H54 (cell line): ENCODE data around the gene IL4I1.

Source experiments
- DNase-seq: peaks from one replicate; pipeline ENCODE4 v3.0.0; 2011; ENCODE audit warnings: low spot score, mixed read lengths; ENCODE audit not compliant: insufficient read length
- FAIRE-seq: peaks from 3 replicates; lab custom pipeline; 2011; peaks lifted over from hg19 to GRCh38; lab: Jason Lieb, UNC
- POLR2A ChIP-seq: IDR thresholded peaks from 2 replicates; pipeline ENCODE4 v1.6.1; 2011; ENCODE audit warnings: low read depth, mild to moderate bottlenecking, low read length

The IL4I1 gene

DNA sequence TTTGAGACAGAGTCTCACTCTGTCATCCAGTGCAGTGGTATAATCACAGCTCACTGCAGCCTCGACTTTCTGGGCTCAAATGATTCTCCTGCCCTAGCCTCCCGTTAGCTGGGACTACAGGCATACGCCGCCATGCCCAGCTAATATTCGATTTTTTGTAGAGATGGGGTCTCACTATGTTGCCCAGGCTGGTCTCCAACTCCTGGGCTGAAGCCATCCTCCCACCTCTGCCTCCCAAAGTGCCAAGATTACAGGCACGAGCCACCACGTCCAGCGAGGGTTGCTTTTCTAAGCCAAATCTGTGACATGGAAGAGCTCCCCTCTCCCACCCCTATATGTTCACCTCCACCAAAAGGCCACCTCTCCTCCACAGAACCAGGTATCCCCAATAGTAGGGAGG is 21.4 kb upstream of the IL4I1 start:
- TF ChIP-seq POLR2A: no peak
- FAIRE-seq (no peak), DNase-seq (no peak)

DNA sequence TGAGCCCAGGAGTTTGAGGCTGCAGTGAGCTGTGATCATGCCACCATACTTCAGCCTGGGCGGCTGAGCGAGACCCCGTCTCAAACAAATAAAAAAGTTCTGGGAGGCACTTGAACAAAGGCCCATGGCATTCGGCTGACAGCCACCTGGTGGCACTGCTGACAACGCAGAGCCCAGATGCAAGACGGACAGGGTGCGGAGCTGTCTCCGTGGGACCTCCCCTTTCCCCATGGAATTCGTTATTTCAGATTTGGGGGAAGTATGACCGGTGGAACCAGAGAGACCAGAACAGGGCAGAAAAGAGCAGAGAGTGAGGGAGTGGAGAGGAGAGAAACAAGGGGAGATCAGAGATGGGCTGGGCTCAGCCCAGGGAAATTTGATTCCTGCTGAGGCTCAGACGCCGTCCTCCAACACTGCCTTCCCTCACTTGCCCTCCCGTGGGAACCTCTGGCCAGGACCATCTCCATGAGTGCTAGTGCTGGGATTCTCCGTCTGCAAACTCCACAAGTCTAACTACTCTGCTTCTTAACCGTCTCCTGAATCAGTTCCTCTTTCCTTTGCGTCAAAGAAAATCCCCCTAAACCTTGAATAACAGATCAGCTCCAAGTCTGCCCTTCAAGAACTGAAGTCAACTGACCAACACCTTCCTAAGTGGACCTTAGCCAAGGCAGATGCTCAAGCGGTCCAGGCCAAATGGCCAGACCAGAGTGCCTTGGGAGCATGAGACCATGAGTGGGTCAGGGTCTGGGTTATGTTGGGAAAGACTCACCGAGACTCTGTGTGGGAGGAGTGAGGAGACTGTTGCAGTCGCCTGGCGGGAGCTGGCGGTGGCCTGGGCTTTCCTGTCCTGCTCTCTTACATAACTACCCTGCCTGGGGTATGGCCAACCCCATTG is 20.4 kb upstream of the IL4I1 start:
- DNase-seq (no peak), FAIRE-seq (no peak)
- no peak for TF ChIP-seq POLR2A

GRCh38 chr19:49915271-49915670 is 18.6 kb upstream of the IL4I1 start:
- FAIRE-seq: no peak
- TF ChIP-seq POLR2A: no peak

GRCh38 chr19:49913720-49914119 is 17.0 kb upstream of the IL4I1 start:
- no peak for TF ChIP-seq POLR2A
- no peak for DNase-seq
- FAIRE-seq: no peak

More at GRCh38 chr19:49915271-49915670, 18.6 kb upstream of the IL4I1 start:
- no peak for DNase-seq

DNA sequence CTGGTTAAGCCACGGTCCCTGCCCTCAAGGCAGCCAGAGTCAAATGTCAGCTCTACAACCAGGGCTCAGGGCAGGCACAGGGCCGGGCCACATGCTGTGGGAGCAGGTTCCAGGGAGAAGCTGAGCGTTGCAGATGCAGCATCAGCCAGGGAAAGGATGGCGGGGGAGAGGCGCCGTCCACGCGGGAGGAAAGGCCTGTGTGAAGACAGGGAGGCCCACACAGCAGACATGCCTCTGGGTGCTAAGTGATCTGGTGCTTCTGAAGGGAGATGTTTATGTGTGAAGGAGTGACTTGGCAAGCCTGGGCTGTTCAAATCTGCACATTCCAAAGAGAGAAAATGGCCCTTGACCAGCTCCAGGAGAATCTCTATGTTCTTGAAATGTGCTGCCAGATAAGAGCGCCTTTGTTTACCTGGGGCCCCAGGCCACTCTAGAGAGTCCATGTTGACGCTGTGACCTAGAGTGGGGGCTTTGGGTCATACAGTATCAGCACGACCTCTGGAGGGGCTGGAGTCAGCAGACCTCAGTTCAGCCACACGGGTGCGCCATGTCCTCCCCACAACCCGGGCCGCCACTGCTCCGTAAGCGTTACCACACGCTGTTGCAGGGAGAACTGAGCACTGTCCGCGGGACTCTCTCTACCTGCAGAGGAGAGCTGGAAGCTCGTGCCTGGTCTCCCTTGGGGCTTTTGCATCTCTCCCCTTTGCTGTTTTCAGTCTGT is 16.4 kb upstream of the IL4I1 start:
- FAIRE-seq (no peak), DNase-seq (no peak)
- no peak for TF ChIP-seq POLR2A

DNA sequence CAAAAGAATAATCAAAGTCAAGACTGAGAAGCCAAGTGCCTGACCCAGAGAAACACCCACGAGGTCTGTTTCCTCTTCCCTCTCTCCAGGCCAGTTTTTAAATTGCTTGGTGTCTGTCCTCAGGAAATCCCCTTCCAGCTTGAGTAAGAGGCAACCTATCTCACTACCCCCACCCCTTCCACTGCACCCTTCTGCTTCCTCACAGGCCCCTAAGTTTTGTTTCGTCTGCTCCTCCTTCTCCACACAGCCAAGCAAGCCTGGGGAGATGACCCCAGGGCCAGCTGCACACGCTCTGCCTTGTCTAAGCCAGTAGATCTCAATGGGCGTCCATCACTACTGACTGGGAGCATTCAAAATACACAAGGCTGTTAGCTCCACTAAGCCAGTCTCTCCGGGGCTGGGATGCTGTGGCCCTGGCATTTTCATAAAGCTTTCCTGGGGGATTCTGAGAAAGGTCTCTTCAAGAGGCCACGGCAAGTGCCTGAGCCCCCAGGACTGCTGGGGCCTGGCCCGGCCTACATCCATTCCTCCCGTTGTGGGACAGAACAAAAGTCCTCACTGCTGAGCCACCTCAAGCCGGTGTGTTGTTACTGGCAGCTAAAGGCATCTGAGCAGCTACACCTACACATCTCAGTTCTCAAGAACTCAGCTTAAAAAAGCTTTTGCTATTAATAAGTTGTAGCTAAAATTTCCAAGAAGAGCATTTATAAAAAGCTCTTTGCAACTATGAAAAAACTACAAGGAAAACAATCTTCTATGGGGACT is 14.9 kb upstream of the IL4I1 start:
- DNase-seq (no peak), FAIRE-seq (no peak)
- TF ChIP-seq POLR2A: no peak

- no peak for FAIRE-seq
Measured at GRCh38 chr19:49910179-49910578, 13.5 kb upstream of the IL4I1 start.

GRCh38 chr19:49908480-49909420 is 12.1 kb upstream of the IL4I1 start:
- DNase-seq (no peak), FAIRE-seq (no peak)

More at GRCh38 chr19:49910179-49910578, 13.5 kb upstream of the IL4I1 start:
- no peak for DNase-seq
- TF ChIP-seq POLR2A: no peak

GRCh38 chr19:49907745-49908446 is 11.2 kb upstream of the IL4I1 start:
- no peak for FAIRE-seq
- no peak for DNase-seq
- TF ChIP-seq POLR2A: no peak

More at GRCh38 chr19:49908480-49909420, 12.1 kb upstream of the IL4I1 start:
- TF ChIP-seq POLR2A: no peak

DNA sequence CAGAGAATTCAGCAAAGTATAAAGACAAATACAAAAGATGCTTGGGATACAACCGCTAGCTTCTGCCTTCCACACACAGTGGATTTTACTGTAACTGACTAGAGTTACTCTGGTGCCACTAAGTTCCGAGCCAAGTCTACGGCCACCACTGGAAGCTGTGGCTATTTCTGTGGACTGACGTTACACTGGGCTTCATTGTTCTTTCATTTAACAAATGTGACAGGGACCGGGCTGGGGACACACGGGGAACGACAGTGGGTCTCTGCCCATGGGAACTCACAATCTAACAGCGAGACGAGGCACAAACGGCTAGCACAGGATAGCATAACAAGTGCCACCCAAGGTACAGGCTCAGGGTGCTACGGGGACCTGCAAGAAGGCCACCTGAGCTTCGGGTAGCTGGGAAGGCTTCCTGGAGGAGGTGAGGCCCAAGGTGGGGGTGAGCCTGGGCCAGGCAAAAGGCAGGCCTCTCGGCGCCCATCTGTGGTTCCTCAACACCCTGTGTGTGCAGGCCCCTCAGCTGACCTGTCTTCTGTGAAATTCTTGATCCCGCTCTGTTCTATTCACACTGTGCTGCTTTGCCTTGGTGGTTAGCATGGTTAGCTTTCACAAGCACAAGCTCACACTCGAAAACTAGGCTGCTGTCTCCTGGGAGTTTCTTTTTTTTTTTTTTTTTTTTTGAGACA is 10.3 kb upstream of the IL4I1 start:
- DNase-seq (no peak), FAIRE-seq (no peak)
- TF ChIP-seq POLR2A: no peak

GRCh38 chr19:49904136-49904535 is 7.4 kb upstream of the IL4I1 start:
- TF ChIP-seq POLR2A: no peak
- DNase-seq (no peak), FAIRE-seq (no peak)

DNA sequence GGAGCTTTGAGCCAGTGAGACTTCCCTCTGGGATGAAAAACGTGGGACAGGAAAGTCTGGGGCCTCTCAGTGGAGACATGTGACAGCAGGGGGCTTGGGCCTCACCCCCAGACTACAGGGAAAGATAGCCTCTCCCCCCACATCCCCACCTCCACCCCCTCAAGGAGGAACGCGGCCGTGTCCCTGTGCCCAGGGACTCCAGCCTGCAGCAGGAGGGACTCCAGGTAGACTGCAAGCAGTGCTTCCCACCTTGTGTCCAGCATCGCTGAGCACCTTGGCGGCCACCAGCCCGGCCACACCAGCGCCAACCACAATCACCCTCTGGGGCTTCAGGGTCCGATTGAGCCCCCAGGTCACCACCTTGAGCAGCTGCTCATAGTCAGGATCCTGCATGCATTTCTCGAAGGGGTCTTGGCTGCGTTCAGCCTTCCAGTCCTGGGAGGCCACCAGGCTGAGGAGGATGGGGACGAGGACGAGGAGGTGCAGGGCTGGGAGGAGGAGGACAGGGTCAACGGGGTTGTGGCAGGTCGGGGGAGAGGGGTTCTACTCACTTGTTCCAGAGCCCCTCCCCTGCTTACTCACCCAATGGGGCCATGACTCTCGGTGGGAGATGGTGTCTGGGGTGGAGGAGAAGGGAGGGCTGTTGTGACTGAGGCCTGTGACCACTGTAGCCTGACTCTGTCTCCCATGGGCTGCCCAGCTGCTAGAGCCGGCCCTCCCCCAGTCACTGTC is 955 bp downstream of the IL4I1 start:
- TF ChIP-seq POLR2A: 0 out of 2 replicates have a peak, but pooled peaks have one; percentile 9
- no peak for DNase-seq
- FAIRE-seq: no peak
